Peyer's patch (tissue), 4 donors: ENCODE measurements around the gene RGS1.

Experiments used
- CTCF ChIP-seq, 6 experiments: fragments of 450-650 bp in 4 of 6; fragments of 200-600 bp in 2 of 6; sonication (generic) in 1 of 6; IDR thresholded peaks; one replicate each; pipeline ENCODE4 v1.5.1; 2017 to 2019; ENCODE audit warnings: antibody characterized with exemption in 6 of 6, mild to moderate bottlenecking in 3 of 6, moderate library complexity in 1 of 6
- POLR2A ChIP-seq, 2 donors: fragments of 450-650 bp; IDR thresholded peaks; one replicate each; pipeline ENCODE4 v1.5.1; 2017; ENCODE audit warnings: antibody characterized with exemption in 2 of 2, mild to moderate bottlenecking in 2 of 2, moderate library complexity in 2 of 2

- no peak for TF ChIP-seq CTCF (IDR thresholded peaks at IDR 0.05)
- no peak for TF ChIP-seq POLR2A (IDR thresholded peaks at IDR 0.05)
These were observed 3.9 kb upstream of the RGS1 start for GRCh38 chr1:192571668-192572067.
